IMR-90 (cell line): Measurements from ENCODE around the gene SCYGR6. TPM values are rescaled to one million over a fixed set of nuclear protein-coding genes. Genes with fewer than 3 reads are reported as not detected.

Experiments
- ATAC-seq: fragments of 200-7000 bp; cut with Tn5 transposase; 2 replicates; pipeline ENCODE4 v1.9.1; 2020; ENCODE audit warnings: low read depth, mild to moderate bottlenecking, moderate library complexity
- BruUV-seq: library from RNA; stranded (reverse); fragments of 400-500 nt; replicated peaks from 2 replicates; lab custom pipeline; 2021; lab: Mats Ljungman, UMichigan
- CTCF ChIA-PET: fragments of 300-600 bp; formaldehyde crosslinking; extraction: SDS; loops from one replicate; lab custom pipeline; 2021; ENCODE audit warnings: antibody characterized with exemption; lab: Yijun Ruan, JAX
- POLR2A ChIA-PET: fragments of 300-600 bp; sonication (Branson Sonifier 250); formaldehyde crosslinking; loops from one replicate; lab custom pipeline; 2022; ENCODE audit warnings: antibody characterized with exemption; ENCODE audit not compliant: unreplicated experiment; lab: Charles Lee
- DNase-seq: peaks from one replicate; pipeline ENCODE4 v3.0.0; 2013
- H2AFZ ChIP-seq: replicated peaks from 2 replicates; pipeline ENCODE3; 2013; ENCODE audit warnings: low read length, mild to moderate bottlenecking; ENCODE audit not compliant: poor library complexity
- H2AK5ac ChIP-seq: 2 replicates; pipeline ENCODE4 v1.6.1; 2013; ENCODE audit warnings: low read depth, low read length, inconsistent platforms
- H2AK9ac ChIP-seq: replicated peaks from 2 replicates; pipeline ENCODE3; 2013; ENCODE audit warnings: mild to moderate bottlenecking, low read depth, low read length, moderate library complexity; ENCODE audit not compliant: poor library complexity
- H2BK120ac ChIP-seq: 2 replicates; pipeline ENCODE4 v1.6.1; 2013; ENCODE audit warnings: low read depth, low read length, inconsistent platforms
- H2BK15ac ChIP-seq: 3 replicates; pipeline ENCODE4 v1.6.1; 2013; ENCODE audit warnings: low read depth, low read length, inconsistent platforms
- H2BK20ac ChIP-seq: 2 replicates; pipeline ENCODE4 v1.6.1; 2013; ENCODE audit warnings: low read depth, mild to moderate bottlenecking, inconsistent platforms, low read length, moderate library complexity
- H2BK5ac ChIP-seq: 2 replicates; pipeline ENCODE4 v1.6.1; 2013; ENCODE audit warnings: mild to moderate bottlenecking, low read depth, low read length, inconsistent platforms; ENCODE audit not compliant: poor library complexity, severe bottlenecking
- H3K14ac ChIP-seq: replicated peaks from 2 replicates; pipeline ENCODE4 v1.6.1; 2013; ENCODE audit warnings: low read depth, low read length, inconsistent platforms
- H3K18ac ChIP-seq: 2 replicates; pipeline ENCODE4 v1.6.1; 2013; ENCODE audit warnings: low read depth, low read length, control low read depth
- H3K23ac ChIP-seq: 2 replicates; pipeline ENCODE4 v1.6.1; 2013; ENCODE audit warnings: low read depth, low read length, inconsistent platforms
- H3K27ac ChIP-seq: 2 replicates; pipeline ENCODE4 v1.5.1; 2013; ENCODE audit warnings: mild to moderate bottlenecking, control low read depth, low read length; ENCODE audit not compliant: insufficient read depth
- H3K27me3 ChIP-seq: 2 replicates; pipeline ENCODE4 v1.6.1; 2013; ENCODE audit warnings: low read length; ENCODE audit not compliant: control insufficient read depth, insufficient read depth
- H3K36me3 ChIP-seq: 2 replicates; pipeline ENCODE4 v1.6.1; 2013; ENCODE audit warnings: low read length, mixed read lengths; ENCODE audit not compliant: control insufficient read depth, insufficient read depth
- H3K4ac ChIP-seq: 2 replicates; pipeline ENCODE4 v1.6.1; 2013; ENCODE audit warnings: low read depth, low read length, inconsistent platforms
- H3K4me1 ChIP-seq: 2 replicates; pipeline ENCODE4 v1.6.1; 2013; ENCODE audit warnings: low read length, mixed read lengths; ENCODE audit not compliant: control insufficient read depth, insufficient read depth
- H3K4me2 ChIP-seq: 2 replicates; pipeline ENCODE4 v1.6.1; 2013; ENCODE audit warnings: low read depth, mild to moderate bottlenecking, control low read depth, low read length, moderate library complexity
- H3K4me3 ChIP-seq: 2 replicates; pipeline ENCODE4 v1.5.1; 2013; ENCODE audit warnings: low read depth, mild to moderate bottlenecking, control low read depth, low read length, moderate library complexity; ENCODE audit not compliant: insufficient read depth
- H3K56ac ChIP-seq: 2 replicates; pipeline ENCODE4 v1.6.1; 2013; ENCODE audit warnings: low read length, inconsistent platforms; ENCODE audit not compliant: insufficient read depth; ENCODE audit errors: extremely low read depth
- H3K79me1 ChIP-seq, 2 experiments: 2 replicates each; pipeline ENCODE4 v1.6.1; 2013; ENCODE audit warnings: low read length in 2 of 2, inconsistent platforms in 1 of 2, low read depth in 1 of 2
- H3K9ac ChIP-seq: 2 replicates; pipeline ENCODE4 v1.6.1; 2013; ENCODE audit warnings: low read depth, low read length, control low read depth
- H3K9me1 ChIP-seq: 2 replicates; pipeline ENCODE4 v1.6.1; 2013; ENCODE audit warnings: low read length, inconsistent platforms; ENCODE audit not compliant: insufficient read depth
- H3K9me3 ChIP-seq: 2 replicates; pipeline ENCODE4 v1.6.1; 2013; ENCODE audit warnings: low read length; ENCODE audit not compliant: control insufficient read depth, insufficient read depth
- H4K20me1 ChIP-seq: 2 replicates; pipeline ENCODE4 v1.6.1; 2013; ENCODE audit warnings: low read length, inconsistent platforms; ENCODE audit not compliant: insufficient read depth
- H4K5ac ChIP-seq: 2 replicates; pipeline ENCODE4 v1.6.1; 2013; ENCODE audit warnings: mild to moderate bottlenecking, low read depth, low read length, control low read depth
- H4K8ac ChIP-seq, 2 experiments: 2 replicates each; pipeline ENCODE4 v1.6.1; 2013; ENCODE audit warnings: low read depth in 2 of 2, low read length in 2 of 2, control low read depth in 1 of 2, inconsistent platforms in 1 of 2
- H4K91ac ChIP-seq: 2 replicates; pipeline ENCODE4 v1.6.1; 2013; ENCODE audit warnings: low read depth, low read length, inconsistent platforms; ENCODE audit not compliant: insufficient read depth
- CEBPB ChIP-seq: IDR thresholded peaks from 2 replicates; pipeline ENCODE4 v1.6.1; 2012; ENCODE audit warnings: low read depth, low read length, improper control_type of control experiment
- CHD1 ChIP-seq: IDR thresholded peaks from 2 replicates; pipeline ENCODE4 v1.6.1; 2012; ENCODE audit warnings: low read depth, low read length, improper control_type of control experiment
- MAFK ChIP-seq: IDR thresholded peaks from 2 replicates; pipeline ENCODE4 v1.6.1; 2012; ENCODE audit warnings: low read depth, low read length, improper control_type of control experiment
- MAZ ChIP-seq: IDR thresholded peaks from 2 replicates; pipeline ENCODE4 v1.6.1; 2012; ENCODE audit warnings: low read depth, mild to moderate bottlenecking, low read length, improper control_type of control experiment, moderate library complexity, borderline replicate concordance
- RFX5 ChIP-seq: IDR thresholded peaks from 2 replicates; pipeline ENCODE4 v1.8.0; 2012; ENCODE audit warnings: low read depth, mild to moderate bottlenecking, low read length, moderate library complexity
- WGBS, 2 experiments: methylation state at CpG; one replicate each; pipeline versions ENCODE4 v1.1.5 to v1.1.7; 2013; ENCODE audit warnings: missing lambda C conversion rate in 2 of 2; ENCODE audit not compliant: insufficient read length in 1 of 2; ENCODE audit errors: extremely low coverage in 2 of 2; 5-methylcytosine and 5-hydroxymethylcytosine counted together
- dilution Hi-C: fragments of 300-500 bp; cut with HindIII; formaldehyde crosslinking; loops from one replicate; pipeline ENCODE4 v1.14.3; 2018; ENCODE audit warnings: low sequenced_read_pairs; ENCODE audit not compliant: unreplicated experiment
- in situ Hi-C: fragments of 300-500 bp; cut with MboI; formaldehyde crosslinking; loops from 3 replicates; pipeline ENCODE4 v1.14.3; 2019; ENCODE audit warnings: low sequenced_read_pairs, inconsistent platforms, mixed read lengths
- intact Hi-C: fragments of 100-400 bp; cut with micrococcal nuclease; formaldehyde crosslinking; loops from 2 replicates; pipeline ENCODE4 v1.10.0; 2022
- polyA plus RNA-seq, 3 experiments: library from polyadenylated mRNA; depleted of rRNA; stranded (reverse); fragments of >200 nt; gene quantifications; 2 replicates each; pipeline ENCODE4 v1.2.3, GENCODE V29; 2012; ENCODE audit warnings: low replicate concordance in 1 of 3
- total RNA-seq: library from RNA; depleted of rRNA; stranded (reverse); fragments of >200 nt; gene quantifications from 2 replicates; pipeline ENCODE4 v1.2.3, GENCODE V29; 2012
- TF ChIP-seq, protein P1 (sequence below): fragments of 150-350 bp; IDR thresholded peaks from 2 replicates; pipeline ENCODE4 v1.6.1; 2017; ENCODE audit warnings: mild to moderate bottlenecking, antibody characterized with exemption, low read length, low read depth
- TF ChIP-seq, protein P2 (sequence below): fragments of 150-350 bp; IDR thresholded peaks from 2 replicates; pipeline ENCODE4 v1.6.1; 2016; ENCODE audit warnings: low read depth, mild to moderate bottlenecking, low read length, moderate library complexity, borderline replicate concordance
- TF ChIP-seq, protein P3 (sequence below): conservative IDR thresholded peaks from 2 replicates; pipeline ENCODE4 v1.5.1; 2012; ENCODE audit warnings: mild to moderate bottlenecking, low read depth, low read length, improper control_type of control experiment

SCYGR6 gene
- total and polyA plus RNA-seq, 2 of the 4 experiments (the other 2 are of a cell fraction) = not detected

DNA sequence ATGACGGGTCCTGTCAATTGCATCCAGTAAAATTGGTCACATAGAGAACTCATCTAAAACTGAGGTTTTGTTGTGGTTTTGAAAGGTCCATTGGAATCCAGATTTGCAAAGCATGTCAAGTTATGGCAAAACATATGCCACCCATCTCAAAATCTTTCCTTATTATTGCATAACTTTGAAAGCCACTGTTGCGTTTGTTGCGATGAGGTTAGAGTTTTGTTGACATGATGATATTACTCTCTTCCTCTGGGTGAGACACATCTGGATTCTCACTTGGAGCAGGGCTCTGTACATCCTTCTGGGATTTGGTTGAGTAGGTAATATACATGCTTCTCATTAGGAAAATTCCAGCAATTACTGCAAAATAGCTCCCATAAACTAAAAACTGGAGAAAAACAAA is 37.4 kb downstream of the SCYGR6 start:
- TF ChIP-seq, protein P1, sequence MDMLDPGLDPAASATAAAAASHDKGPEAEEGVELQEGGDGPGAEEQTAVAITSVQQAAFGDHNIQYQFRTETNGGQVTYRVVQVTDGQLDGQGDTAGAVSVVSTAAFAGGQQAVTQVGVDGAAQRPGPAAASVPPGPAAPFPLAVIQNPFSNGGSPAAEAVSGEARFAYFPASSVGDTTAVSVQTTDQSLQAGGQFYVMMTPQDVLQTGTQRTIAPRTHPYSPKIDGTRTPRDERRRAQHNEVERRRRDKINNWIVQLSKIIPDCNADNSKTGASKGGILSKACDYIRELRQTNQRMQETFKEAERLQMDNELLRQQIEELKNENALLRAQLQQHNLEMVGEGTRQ = no peak
- TF ChIP-seq MAFK (no peak), CHD1 (no peak), CEBPB (peak; percentile 39; the same call in 1 of the 2 replicates), RFX5 (no peak), MAZ (no peak)
- TF ChIP-seq, protein P2, sequence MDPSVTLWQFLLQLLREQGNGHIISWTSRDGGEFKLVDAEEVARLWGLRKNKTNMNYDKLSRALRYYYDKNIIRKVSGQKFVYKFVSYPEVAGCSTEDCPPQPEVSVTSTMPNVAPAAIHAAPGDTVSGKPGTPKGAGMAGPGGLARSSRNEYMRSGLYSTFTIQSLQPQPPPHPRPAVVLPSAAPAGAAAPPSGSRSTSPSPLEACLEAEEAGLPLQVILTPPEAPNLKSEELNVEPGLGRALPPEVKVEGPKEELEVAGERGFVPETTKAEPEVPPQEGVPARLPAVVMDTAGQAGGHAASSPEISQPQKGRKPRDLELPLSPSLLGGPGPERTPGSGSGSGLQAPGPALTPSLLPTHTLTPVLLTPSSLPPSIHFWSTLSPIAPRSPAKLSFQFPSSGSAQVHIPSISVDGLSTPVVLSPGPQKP = no peak
- TF ChIP-seq, protein P3, sequence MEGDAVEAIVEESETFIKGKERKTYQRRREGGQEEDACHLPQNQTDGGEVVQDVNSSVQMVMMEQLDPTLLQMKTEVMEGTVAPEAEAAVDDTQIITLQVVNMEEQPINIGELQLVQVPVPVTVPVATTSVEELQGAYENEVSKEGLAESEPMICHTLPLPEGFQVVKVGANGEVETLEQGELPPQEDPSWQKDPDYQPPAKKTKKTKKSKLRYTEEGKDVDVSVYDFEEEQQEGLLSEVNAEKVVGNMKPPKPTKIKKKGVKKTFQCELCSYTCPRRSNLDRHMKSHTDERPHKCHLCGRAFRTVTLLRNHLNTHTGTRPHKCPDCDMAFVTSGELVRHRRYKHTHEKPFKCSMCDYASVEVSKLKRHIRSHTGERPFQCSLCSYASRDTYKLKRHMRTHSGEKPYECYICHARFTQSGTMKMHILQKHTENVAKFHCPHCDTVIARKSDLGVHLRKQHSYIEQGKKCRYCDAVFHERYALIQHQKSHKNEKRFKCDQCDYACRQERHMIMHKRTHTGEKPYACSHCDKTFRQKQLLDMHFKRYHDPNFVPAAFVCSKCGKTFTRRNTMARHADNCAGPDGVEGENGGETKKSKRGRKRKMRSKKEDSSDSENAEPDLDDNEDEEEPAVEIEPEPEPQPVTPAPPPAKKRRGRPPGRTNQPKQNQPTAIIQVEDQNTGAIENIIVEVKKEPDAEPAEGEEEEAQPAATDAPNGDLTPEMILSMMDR = no peak
- no peak overlapping the region for H4K8ac ChIP-seq
- H3K79me1 ChIP-seq = no peaks in the 10 kb centered on the region
- H3K9me1 ChIP-seq = no peaks in the 10 kb centered on the region
- H3K9ac ChIP-seq = no peak overlapping the region
- no peak overlapping the region for H2AK9ac ChIP-seq
- H2BK5ac ChIP-seq = no peak overlapping the region
- intact Hi-C loops (no loop called here), in situ Hi-C loops (no loop called here), dilution Hi-C loops (no loop called here)
- no CpG with 5 or more reads among the region's 3 CpGs for WGBS, 2 experiments
- H3K27me3 ChIP-seq = no peaks in the 10 kb centered on the region
- ChIA-PET POLR2A (no interaction called here), CTCF (no interaction called here)
- no peak overlapping the region for H2AK5ac ChIP-seq
- no peaks in the 10 kb centered on the region for H3K36me3 ChIP-seq
- no TSS peak for BruUV-seq
- H4K20me1 ChIP-seq = no peaks in the 10 kb centered on the region
- no peak overlapping the region for H2BK15ac ChIP-seq
- H3K56ac ChIP-seq = no peak overlapping the region
- H3K9me3 ChIP-seq = no peaks in the 10 kb centered on the region
- H3K4me2 ChIP-seq = no peak overlapping the region
- no peak overlapping the region for H3K4ac ChIP-seq
- H4K91ac ChIP-seq = no peak overlapping the region
- no peak overlapping the region for H3K23ac ChIP-seq
- no peak overlapping the region for H2BK20ac ChIP-seq
- no peak overlapping the region for H3K18ac ChIP-seq
- no peaks in the 10 kb centered on the region for H3K4me1 ChIP-seq
- ATAC-seq = no peak
- no peak overlapping the region for H2AFZ ChIP-seq
- H4K5ac ChIP-seq = no peak overlapping the region
- no peak for DNase-seq
- H3K27ac ChIP-seq = no peak overlapping the region
- no peak overlapping the region for H2BK120ac ChIP-seq
- no peak overlapping the region for H3K14ac ChIP-seq
- H3K4me3 ChIP-seq = no peak overlapping the region
